Ovary (tissue), 9 donors: ENCODE results near the gene NOP53. TPM values are rescaled to one million over a fixed set of nuclear protein-coding genes. Genes with fewer than 3 reads are reported as not detected.

Experiments
- DNase-seq, 5 donors: peaks; one replicate each; pipeline ENCODE4 v3.0.0-alpha.2; 2019 to 2020
- H3K27ac ChIP-seq, 2 donors: fragments of 200-600 bp; one replicate each; pipeline versions ENCODE4 v1.5.1 to v1.8.0; 2019 to 2022
- H3K27me3 ChIP-seq: fragments of 200-600 bp; one replicate; pipeline ENCODE4 v1.8.0; 2022
- H3K36me3 ChIP-seq: fragments of 200-600 bp; sonication (generic); one replicate; pipeline ENCODE4 v1.5.1; 2019
- H3K4me1 ChIP-seq: one replicate; pipeline ENCODE4 v1.8.1; 2013; ENCODE audit warnings: mild to moderate bottlenecking, moderate library complexity; ENCODE audit not compliant: insufficient read depth
- H3K4me3 ChIP-seq: fragments of 200-600 bp; sonication (generic); one replicate; pipeline ENCODE4 v1.5.1; 2017
- H3K9me3 ChIP-seq, 2 donors: fragments of 200-600 bp in 1 of 2; sonication (generic) in 1 of 2; one replicate each; pipeline versions ENCODE4 v1.5.1 to v1.8.1; 2013 to 2019; ENCODE audit warnings: mild to moderate bottlenecking in 1 of 2, moderate library complexity in 1 of 2
- EP300 ChIP-seq: sonication (generic); formaldehyde crosslinking; IDR thresholded peaks from one replicate; pipeline ENCODE4 v1.6.1; 2017; ENCODE audit warnings: antibody characterized with exemption
- POLR2A ChIP-seq: fragments of 450-650 bp; IDR thresholded peaks from one replicate; pipeline ENCODE4 v1.6.1; 2017; ENCODE audit warnings: antibody characterized with exemption, mild to moderate bottlenecking, moderate library complexity
- WGBS, 3 donors: extraction: QIAGEN DNeasy Blood & Tissue Kit in 1 of 3; methylation state at CpG; one replicate each; pipeline versions ENCODE4 v1.1.5 to v1.1.7; 2013 to 2017; 5-methylcytosine and 5-hydroxymethylcytosine counted together
- intact Hi-C, 4 donors: fragments of 100-400 bp; cut with DNase I; formaldehyde crosslinking; loops; one replicate each; pipeline versions ENCODE4 v1.11.0 to v1.15.1; 2022 to 2023
- polyA plus RNA-seq, 2 donors: library from polyadenylated mRNA; stranded (reverse); fragments of 200-250 nt in 1 of 2; fragments of 350-450 nt in 1 of 2; fragmentation: Illumina TruSeq in 1 of 2; extraction: RNeasy Lipid Tissue Mini Kit (QIAGEN cat#74804) in 1 of 2; gene quantifications; one replicate each; pipeline ENCODE4 v1.2.3, GENCODE V29; 2013 to 2014
- total RNA-seq, 7 donors: library from RNA; depleted of rRNA in 2 of 7; stranded (reverse); fragments of >200 nt in 2 of 7; fragmentation: NEBNext Ultra II Directional in 3 of 7; extraction: Animal tissue kit (Norgen Biotek cat#: 25700) in 3 of 7; gene quantifications; one replicate each; pipeline versions ENCODE4 v1.1.0 to v1.2.4, GENCODE V29; 2016 to 2023
- TF ChIP-seq, protein P1 (sequence below), 3 donors: fragments of 450-650 bp in 2 of 3; fragments of 200-600 bp in 1 of 3; IDR thresholded peaks; one replicate each; pipeline versions ENCODE4 v1.5.1 to v1.8.0; 2016 to 2022; ENCODE audit warnings: antibody characterized with exemption in 3 of 3, mild to moderate bottlenecking in 1 of 3
- donor health status: DM: no; HTN: no; CAD: no; lungs with moderate emphysema.
- donor health status: DM: no; HTN: no; CAD: no.
- donor health status: Bipolar disorder and iron deficiency.
- donor health status: DM: yes; HTN: yes; CAD: no.
- donor health status: DM: no; HTN: no; CAD: no.
- donor health status: DM: yes; HTN: yes; CAD: no.

NOP53 gene
- total and polyA plus RNA-seq, 9 donors, result 591 to 1,198 (median 727) TPM

DNA sequence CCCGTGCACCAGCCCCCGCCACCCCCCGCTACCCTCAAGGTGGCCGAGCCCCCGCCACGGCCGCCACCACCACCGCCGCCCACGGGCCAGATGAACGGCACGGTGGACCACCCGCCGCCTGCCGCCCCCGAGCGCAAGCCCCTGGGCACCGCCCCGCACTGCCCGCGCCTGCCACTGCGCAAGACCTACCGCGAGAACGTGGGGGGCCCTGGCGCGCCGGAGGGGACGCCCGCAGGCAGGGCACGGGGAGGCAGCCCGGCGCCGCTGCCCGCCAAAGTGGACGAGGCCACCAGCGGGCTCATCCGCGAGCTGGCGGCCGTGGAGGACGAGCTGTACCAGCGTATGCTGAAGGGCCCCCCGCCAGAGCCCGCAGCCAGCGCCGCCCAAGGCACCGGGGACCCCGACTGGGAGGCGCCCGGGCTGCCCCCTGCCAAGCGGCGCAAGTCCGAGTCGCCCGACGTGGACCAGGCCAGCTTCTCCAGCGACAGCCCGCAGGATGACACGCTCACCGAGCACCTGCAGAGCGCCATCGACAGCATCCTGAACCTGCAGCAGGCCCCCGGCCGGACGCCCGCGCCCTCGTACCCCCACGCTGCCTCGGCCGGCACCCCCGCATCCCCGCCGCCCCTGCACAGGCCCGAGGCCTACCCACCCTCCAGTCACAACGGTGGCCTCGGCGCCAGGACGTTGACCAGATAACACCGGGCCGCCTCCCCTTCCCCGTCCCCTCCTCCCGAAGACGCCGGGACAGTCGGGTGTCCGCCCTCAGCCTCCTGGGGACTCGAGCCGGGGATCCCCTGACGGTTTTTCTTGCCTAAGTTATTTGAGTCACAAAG, 43.4 kb upstream of the NOP53 start:
- WGBS, 3 donors, result 89 to 93% (median 90%) methylated on average over 54 to 91 of the region's 91 CpGs
- Histone ChIP-seq H3K4me1 (peaks cover 3% of the 10 kb centered on the region), H3K9me3 (no peaks in the 10 kb centered on the region), H3K27me3 (no peaks in the 10 kb centered on the region), H3K27ac (no peak overlapping the region), H3K36me3 (no peaks in the 10 kb centered on the region), H3K4me3 (no peak overlapping the region)
- TF ChIP-seq POLR2A (no peak), EP300 (no peak)
- TF ChIP-seq, protein P1, sequence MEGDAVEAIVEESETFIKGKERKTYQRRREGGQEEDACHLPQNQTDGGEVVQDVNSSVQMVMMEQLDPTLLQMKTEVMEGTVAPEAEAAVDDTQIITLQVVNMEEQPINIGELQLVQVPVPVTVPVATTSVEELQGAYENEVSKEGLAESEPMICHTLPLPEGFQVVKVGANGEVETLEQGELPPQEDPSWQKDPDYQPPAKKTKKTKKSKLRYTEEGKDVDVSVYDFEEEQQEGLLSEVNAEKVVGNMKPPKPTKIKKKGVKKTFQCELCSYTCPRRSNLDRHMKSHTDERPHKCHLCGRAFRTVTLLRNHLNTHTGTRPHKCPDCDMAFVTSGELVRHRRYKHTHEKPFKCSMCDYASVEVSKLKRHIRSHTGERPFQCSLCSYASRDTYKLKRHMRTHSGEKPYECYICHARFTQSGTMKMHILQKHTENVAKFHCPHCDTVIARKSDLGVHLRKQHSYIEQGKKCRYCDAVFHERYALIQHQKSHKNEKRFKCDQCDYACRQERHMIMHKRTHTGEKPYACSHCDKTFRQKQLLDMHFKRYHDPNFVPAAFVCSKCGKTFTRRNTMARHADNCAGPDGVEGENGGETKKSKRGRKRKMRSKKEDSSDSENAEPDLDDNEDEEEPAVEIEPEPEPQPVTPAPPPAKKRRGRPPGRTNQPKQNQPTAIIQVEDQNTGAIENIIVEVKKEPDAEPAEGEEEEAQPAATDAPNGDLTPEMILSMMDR (IDR thresholded peaks at IDR 0.05), result no peak
- intact Hi-C loops, result loop anchor here in 1 of 4 donors (5.0 to 10.0 kb wide), 2 partner anchors 187 to 410 kb away; partner anchors contain the start of gene NAPA
- DNase-seq, result no peak

DNA sequence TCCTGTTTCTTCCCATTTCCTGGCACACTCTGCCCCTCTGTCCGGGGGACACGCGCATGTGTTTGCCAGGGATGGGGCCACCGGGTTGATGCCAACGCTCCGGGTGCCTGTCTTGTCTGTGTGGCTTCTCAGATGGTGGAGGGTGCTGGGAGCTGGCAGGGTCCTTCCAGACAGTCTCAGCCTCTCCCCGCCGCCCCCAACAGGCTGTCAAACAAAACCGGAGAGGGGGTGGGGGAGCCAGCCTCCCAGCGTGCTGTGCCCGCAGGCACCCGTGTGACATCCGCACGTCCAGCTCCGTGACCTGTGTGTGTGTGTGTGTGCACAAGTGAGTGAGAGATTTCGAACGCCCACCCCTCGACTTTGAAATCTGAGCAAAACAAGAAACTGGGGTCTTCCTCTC, 42.7 kb upstream of the NOP53 start:
- intact Hi-C loops, result loop anchor here in 1 of 4 donors (5.0 to 10.0 kb wide), 2 partner anchors 188 to 410 kb away; partner anchors contain the start of gene NAPA
- no peaks in the 10 kb centered on the region for H3K27me3 ChIP-seq
- DNase-seq, result no peak
- no peaks in the 10 kb centered on the region for H3K9me3 ChIP-seq
- TF ChIP-seq EP300, result no peak
- TF ChIP-seq POLR2A, result no peak
- TF ChIP-seq, protein P1 (IDR thresholded peaks at IDR 0.05), result no peak
- no peak overlapping the region for H3K4me3 ChIP-seq
- no peaks in the 10 kb centered on the region for H3K36me3 ChIP-seq
- WGBS, 3 donors, result 81 to 86% (median 82%) methylated on average over 18 of the region's 18 CpGs
- H3K27ac ChIP-seq, result no peak overlapping the region
- H3K4me1 ChIP-seq, result peaks cover 3% of the 10 kb centered on the region

DNA sequence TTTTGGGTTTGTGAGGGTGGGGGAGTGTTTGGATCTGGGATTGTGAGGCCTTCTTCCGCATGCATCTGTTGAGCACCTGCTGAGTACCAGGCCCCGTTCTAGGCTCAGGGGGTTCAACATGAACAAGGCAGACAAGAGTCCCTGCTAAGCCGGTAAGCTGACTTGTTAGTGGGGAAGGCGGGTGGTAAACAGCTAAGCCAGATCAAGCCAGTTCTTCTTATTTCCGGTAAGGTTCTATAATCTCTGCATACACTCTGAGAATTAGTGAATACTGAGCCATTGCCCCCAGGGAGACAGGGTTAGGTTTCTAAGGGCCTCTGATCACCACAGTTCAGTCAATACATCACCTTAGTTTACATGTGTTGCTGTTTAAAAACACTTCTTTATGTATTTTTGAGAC, 42.0 kb upstream of the NOP53 start:
- WGBS, 3 donors, result 88 to 90% (median 90%) methylated on average over 5 of the region's 5 CpGs
- TF ChIP-seq EP300 (no peak), POLR2A (no peak)
- TF ChIP-seq, protein P1 (IDR thresholded peaks at IDR 0.05), result no peak
- H3K27ac ChIP-seq, result no peak overlapping the region
- no peaks in the 10 kb centered on the region for H3K36me3 ChIP-seq
- H3K9me3 ChIP-seq, result no peaks in the 10 kb centered on the region
- no peak for DNase-seq
- no peak overlapping the region for H3K4me3 ChIP-seq
- H3K27me3 ChIP-seq, result no peaks in the 10 kb centered on the region
- peaks cover 3% of the 10 kb centered on the region for H3K4me1 ChIP-seq
- intact Hi-C loops, result loop anchor here in 1 of 4 donors (5.0 to 10.0 kb wide), 2 partner anchors 188 to 411 kb away; partner anchors contain the start of gene NAPA

DNA sequence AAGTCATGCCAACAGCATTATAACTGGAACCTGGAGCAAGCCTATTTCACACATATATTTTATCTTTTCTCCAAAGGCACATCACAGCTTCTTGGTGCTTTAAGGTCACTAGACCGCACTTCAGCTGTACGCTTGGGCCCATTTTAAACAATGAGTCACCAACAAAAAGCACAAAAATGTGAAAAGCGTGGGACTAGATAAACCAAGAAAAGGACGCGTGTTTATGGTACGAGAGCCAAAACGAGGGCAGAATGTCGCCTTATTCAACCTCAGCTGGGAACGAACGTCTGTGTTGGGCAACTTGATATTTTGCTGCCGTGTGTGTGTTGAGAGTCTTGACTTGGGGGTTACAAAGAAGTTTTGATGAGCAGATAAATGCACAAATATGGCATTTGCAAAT, 41.3 kb upstream of the NOP53 start:
- WGBS, 3 donors, result 17 to 47% (median 29%) methylated on average over 11 of the region's 11 CpGs

More for the DNA sequence above, 41.3 kb upstream of the NOP53 start:
- Histone ChIP-seq H3K4me3 (no peak overlapping the region), H3K27me3 (no peaks in the 10 kb centered on the region), H3K36me3 (no peaks in the 10 kb centered on the region), H3K9me3 (no peaks in the 10 kb centered on the region), H3K27ac (no peak overlapping the region), H3K4me1 (peaks cover 3% of the 10 kb centered on the region)
- no peak for DNase-seq
- TF ChIP-seq EP300 (no peak), POLR2A (no peak)
- TF ChIP-seq, protein P1 (IDR thresholded peaks at IDR 0.05), result no peak
- intact Hi-C loops, result loop anchor here in 1 of 4 donors (5.0 to 10.0 kb wide), 2 partner anchors 189 to 412 kb away; partner anchors contain the start of gene NAPA
